B cell (primary cell): ENCODE data around the gene ZMIZ1. TPM values are rescaled to one million over a fixed set of nuclear protein-coding genes. Genes with fewer than 3 reads are reported as not detected.

Experiments used
- ATAC-seq: fragments of 200-7000 bp; cut with Tn5 transposase; one replicate; pipeline ENCODE4 v1.10.0; 2021; ENCODE audit warnings: low read depth, mild to moderate bottlenecking, moderate number of reproducible peaks, moderate library complexity
- CTCF ChIA-PET: fragments of 350-600 bp; sonication (Branson Sonifier 250); formaldehyde crosslinking; loops from one replicate; lab custom pipeline; 2021; ENCODE audit warnings: antibody characterized with exemption, inconsistent platforms; lab: Charles Lee
- POLR2A ChIA-PET: fragments of 350-600 bp; sonication (Branson Sonifier 250); formaldehyde crosslinking; loops from one replicate; lab custom pipeline; 2021; ENCODE audit warnings: antibody characterized with exemption; lab: Charles Lee
- DNase-seq: peaks from one replicate; pipeline ENCODE4 v3.0.0; 2013
- H2AFZ ChIP-seq: 2 replicates; pipeline ENCODE4 v1.6.1; 2012; ENCODE audit warnings: mild to moderate bottlenecking, low read depth, low read length; ENCODE audit not compliant: insufficient read depth, poor library complexity, severe bottlenecking
- H3K27ac ChIP-seq, 2 donors: 1 replicate in 1 of 2; 2 replicates in 1 of 2; pipeline ENCODE4 v1.5.1; 2012 to 2013; ENCODE audit warnings: low read length in 2 of 2, mild to moderate bottlenecking in 2 of 2, moderate library complexity in 1 of 2
- H3K27me3 ChIP-seq, 4 experiments: fragments of 200-600 bp in 1 of 4; sonication (generic) in 1 of 4; replicated peaks in 1 of 4; 1 replicate in 2 of 4; 2 replicates in 2 of 4; pipeline versions ENCODE4 v1.6.1 to v1.7.0; 2013 to 2016; ENCODE audit warnings: low read length in 3 of 4, mild to moderate bottlenecking in 2 of 4, mixed read lengths in 1 of 4, moderate library complexity in 1 of 4; ENCODE audit not compliant: insufficient read depth in 4 of 4, control insufficient read depth in 3 of 4; ENCODE audit errors: control extremely low read depth in 1 of 4
- H3K36me3 ChIP-seq, 2 experiments: replicated peaks in 1 of 2; 1 replicate in 1 of 2; 2 replicates in 1 of 2; pipeline versions ENCODE4 v1.6.1 to v1.7.1; 2013; ENCODE audit warnings: low read length in 1 of 2; ENCODE audit not compliant: insufficient read depth in 2 of 2, control insufficient read depth in 1 of 2; ENCODE audit errors: control extremely low read depth in 1 of 2, extremely low read depth in 1 of 2
- H3K4me1 ChIP-seq, 2 donors: fragments of 200-600 bp in 1 of 2; sonication (generic) in 1 of 2; 1 replicate in 1 of 2; 2 replicates in 1 of 2; pipeline versions ENCODE4 v1.5.1 to v1.6.1; 2013 to 2017; ENCODE audit warnings: low read length in 2 of 2; ENCODE audit not compliant: control insufficient read depth in 2 of 2, insufficient read depth in 2 of 2
- H3K4me2 ChIP-seq: replicated peaks from 2 replicates; pipeline ENCODE3; 2012; ENCODE audit warnings: mild to moderate bottlenecking, low read depth, low read length; ENCODE audit not compliant: poor library complexity, severe bottlenecking
- H3K4me3 ChIP-seq, 5 experiments: fragments of 200-600 bp in 1 of 5; sonication (generic) in 1 of 5; 1 replicate in 3 of 5; 2 replicates in 2 of 5; pipeline versions ENCODE4 v1.5.1 to v1.7.0; 2011 to 2016; ENCODE audit warnings: low read length in 4 of 5, mild to moderate bottlenecking in 4 of 5, low read depth in 2 of 5, control low read depth in 1 of 5, moderate library complexity in 1 of 5; ENCODE audit not compliant: insufficient read depth in 1 of 5; ENCODE audit errors: control extremely low read depth in 1 of 5, extremely low read depth in 1 of 5
- H3K79me2 ChIP-seq: fragments of 200-600 bp; sonication (generic); one replicate; pipeline ENCODE4 v1.6.0; 2016; ENCODE audit warnings: low read length; ENCODE audit not compliant: control insufficient read depth, insufficient read depth
- H3K9ac ChIP-seq: fragments of 200-600 bp; sonication (generic); 2 replicates; pipeline ENCODE4 v1.6.1; 2017; ENCODE audit warnings: mild to moderate bottlenecking, low read length, moderate library complexity
- H3K9me3 ChIP-seq, 3 donors: one replicate each; pipeline versions ENCODE4 v1.6.1 to v1.7.1; 2013; ENCODE audit warnings: low read length in 2 of 3; ENCODE audit not compliant: control insufficient read depth in 2 of 3, insufficient read depth in 1 of 3; ENCODE audit errors: control extremely low read depth in 1 of 3
- H4K20me1 ChIP-seq: 2 replicates; pipeline ENCODE4 v1.6.0; 2012; ENCODE audit warnings: mild to moderate bottlenecking, low read length; ENCODE audit not compliant: insufficient read depth, control insufficient read depth, poor library complexity, severe bottlenecking
- H3K27ac Mint-ChIP-seq: one replicate; pipeline ENCODE4 v1.8.0; 2021; ENCODE audit warnings: mixed read lengths
- H3K27me3 Mint-ChIP-seq: one replicate; pipeline ENCODE4 v1.8.0; 2021; ENCODE audit warnings: mixed read lengths
- H3K4me1 Mint-ChIP-seq: one replicate; pipeline ENCODE4 v1.8.0; 2021; ENCODE audit warnings: mixed read lengths
- H3K4me3 Mint-ChIP-seq: one replicate; pipeline ENCODE4 v1.8.0; 2021; ENCODE audit warnings: mixed read lengths
- H3K9me3 Mint-ChIP-seq: one replicate; pipeline ENCODE4 v1.8.0; 2022; ENCODE audit warnings: mixed read lengths; ENCODE audit not compliant: insufficient read depth
- EZH2 ChIP-seq: IDR thresholded peaks from 2 replicates; pipeline ENCODE4 v1.6.1; 2012; ENCODE audit warnings: borderline replicate concordance, low read depth, mild to moderate bottlenecking, moderate library complexity, low read length; ENCODE audit not compliant: insufficient read depth, poor library complexity, severe bottlenecking
- WGBS: methylation state at CpG from one replicate; pipeline ENCODE4 v1.1.5; 2013; ENCODE audit warnings: missing lambda C conversion rate; ENCODE audit not compliant: insufficient coverage; 5-methylcytosine and 5-hydroxymethylcytosine counted together
- intact Hi-C: fragments of 100-400 bp; cut with micrococcal nuclease; formaldehyde crosslinking; loops from one replicate; pipeline ENCODE4 v1.10.0; 2022
- polyA plus RNA-seq: library from polyadenylated mRNA; depleted of rRNA; stranded (reverse); fragments of >200 nt; gene quantifications from 2 replicates; pipeline ENCODE4 v1.2.3, GENCODE V29; 2012
- total RNA-seq, 2 donors: library from RNA; stranded (reverse); fragments of 120-200 nt in 1 of 2; gene quantifications; 1 replicate in 1 of 2; 2 replicates in 1 of 2; pipeline versions ENCODE4 v1.2.3 to v1.2.4, GENCODE V29; 2013 to 2022
- TF ChIP-seq, protein P1 (sequence below): fragments of 200-600 bp; IDR thresholded peaks from one replicate; pipeline ENCODE4 v1.8.0; 2022; ENCODE audit warnings: antibody characterized with exemption, mild to moderate bottlenecking

ZMIZ1 gene
- total and polyA plus RNA-seq, 2 donors (not counting 1 experiment from before 2014, with no cell fraction given) = 14.3 to 64.9 TPM

DNA sequence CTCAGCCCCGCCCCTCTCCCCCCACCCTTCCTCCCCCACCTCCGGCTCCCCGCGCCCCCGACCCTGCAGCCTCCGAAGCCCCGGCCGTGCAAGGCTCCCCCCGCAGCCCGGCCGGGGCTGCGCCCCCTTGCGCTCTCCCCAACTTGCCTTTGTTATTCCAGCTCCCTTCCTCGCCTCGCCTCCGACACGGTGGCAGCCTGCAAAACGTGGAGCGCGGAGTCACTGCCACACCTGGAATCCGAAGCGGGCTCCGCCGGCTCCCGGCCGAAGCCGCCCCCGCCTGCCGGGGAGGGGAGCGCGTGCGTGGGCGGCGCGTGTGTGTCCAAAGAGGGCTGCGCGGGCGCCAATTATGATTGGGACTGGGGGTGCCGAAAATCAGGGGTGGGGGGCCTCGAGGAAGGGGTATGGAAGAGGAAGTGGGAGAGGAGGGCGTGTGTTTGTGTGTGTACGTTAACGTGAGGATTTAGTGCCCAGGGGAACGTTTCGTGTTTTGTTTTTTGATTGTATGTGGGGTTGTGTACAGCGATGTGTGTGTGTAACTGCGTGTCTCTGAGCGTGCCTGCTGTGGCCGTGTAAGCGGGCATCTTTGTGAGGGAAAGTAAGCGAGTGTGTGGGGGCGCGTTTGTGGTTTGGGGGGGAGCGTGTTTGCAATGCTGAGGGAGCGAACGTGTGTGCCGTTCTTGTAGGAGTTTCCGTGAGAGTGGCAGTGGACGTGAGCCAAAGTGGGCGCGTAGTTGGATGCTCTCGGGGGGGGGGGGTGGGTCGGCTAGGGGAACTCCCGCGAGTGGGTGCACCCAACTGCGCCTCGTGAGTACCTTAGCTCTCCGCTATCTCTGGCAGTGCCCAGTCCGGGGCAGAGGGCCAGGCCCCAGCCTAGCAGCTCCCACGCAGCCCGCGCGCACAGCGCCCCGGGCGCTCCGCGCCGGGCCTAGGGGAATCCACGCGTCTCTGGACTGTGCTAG, 1.2 kb upstream of the ZMIZ1 start:
- Histone ChIP-seq H4K20me1 (no peaks in the 10 kb centered on the region), H3K27me3 (peaks cover 0 to 26% (median 16%) of the 10 kb centered on the region in 4 experiments), H3K4me3 (peak overlapping the region; percentile 50 to 94 (median 67)), H2AFZ (peak overlapping the region; percentile 76), H3K9me3 (no peaks in the 10 kb centered on the region), H3K4me1 (peaks cover 18 to 40% of the 10 kb centered on the region in 2 donors), H3K4me2 (peak overlapping the region; percentile 86), H3K36me3 (no peaks in the 10 kb centered on the region), H3K9ac (peak overlapping the region; percentile 64), H3K27ac (no peak overlapping the region), H3K79me2 (no peaks in the 10 kb centered on the region)
- peak; percentile 90 for DNase-seq
- H3K4me3 Mint-ChIP-seq = peak overlapping the region; percentile 97
- peak; percentile 47 for ATAC-seq
- intact Hi-C loops = loop anchor here (1.0 to 5.0 kb wide), 7 partner anchors 17 to 1039 kb away; partner anchors contain the start of genes POLR3A, PPIF and ZCCHC24
- no peaks in the 10 kb centered on the region for H3K9me3 Mint-ChIP-seq
- peak overlapping the region; percentile 68 for H3K27ac Mint-ChIP-seq
- peaks cover 16% of the 10 kb centered on the region for H3K27me3 Mint-ChIP-seq
- ChIA-PET CTCF (interaction anchor here (0.7 to 2.3 kb wide), 2 partner anchors 127 to 164 kb away, joined by 3 to 8 read pairs; no protein-coding TSS in a partner anchor), POLR2A (interaction anchor here (0.5 to 0.8 kb wide), 7 partner anchors 16 to 1295 kb away, joined by 3 to 11 read pairs (median 3); no protein-coding TSS in a partner anchor)
- WGBS = under 1% methylated on average over 74 of the region's 81 CpGs
- TF ChIP-seq, protein P1, sequence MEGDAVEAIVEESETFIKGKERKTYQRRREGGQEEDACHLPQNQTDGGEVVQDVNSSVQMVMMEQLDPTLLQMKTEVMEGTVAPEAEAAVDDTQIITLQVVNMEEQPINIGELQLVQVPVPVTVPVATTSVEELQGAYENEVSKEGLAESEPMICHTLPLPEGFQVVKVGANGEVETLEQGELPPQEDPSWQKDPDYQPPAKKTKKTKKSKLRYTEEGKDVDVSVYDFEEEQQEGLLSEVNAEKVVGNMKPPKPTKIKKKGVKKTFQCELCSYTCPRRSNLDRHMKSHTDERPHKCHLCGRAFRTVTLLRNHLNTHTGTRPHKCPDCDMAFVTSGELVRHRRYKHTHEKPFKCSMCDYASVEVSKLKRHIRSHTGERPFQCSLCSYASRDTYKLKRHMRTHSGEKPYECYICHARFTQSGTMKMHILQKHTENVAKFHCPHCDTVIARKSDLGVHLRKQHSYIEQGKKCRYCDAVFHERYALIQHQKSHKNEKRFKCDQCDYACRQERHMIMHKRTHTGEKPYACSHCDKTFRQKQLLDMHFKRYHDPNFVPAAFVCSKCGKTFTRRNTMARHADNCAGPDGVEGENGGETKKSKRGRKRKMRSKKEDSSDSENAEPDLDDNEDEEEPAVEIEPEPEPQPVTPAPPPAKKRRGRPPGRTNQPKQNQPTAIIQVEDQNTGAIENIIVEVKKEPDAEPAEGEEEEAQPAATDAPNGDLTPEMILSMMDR = no peak
- TF ChIP-seq EZH2 = no peak
- H3K4me1 Mint-ChIP-seq = peaks cover 37% of the 10 kb centered on the region
